NK-92 (cell line): ENCODE data around the gene RTN4RL1.
"Not testable (repeated sequence)": the region's sequence is repeated elsewhere in the genome, so short reads cannot be mapped to it uniquely, and the experiment has no call there.

Source experiments
- DNase-seq: peaks from one replicate; lab custom pipeline; 2025; ENCODE audit not compliant: unreplicated experiment; lab: John Stamatoyannopoulos, UW

RTN4RL1 gene

GRCh38 chr17:2025622-2026309 lies 632 bp upstream of the RTN4RL1 start:
- DNase-seq = no peak

GRCh38 chr17:2024572-2025219 lies 438 bp downstream of the RTN4RL1 start:
- DNase-seq = no peak

GRCh38 chr17:2023692-2024571 lies 1.2 kb downstream of the RTN4RL1 start:
- no peak for DNase-seq

GRCh38 chr17:2023256-2023655 lies 1.9 kb downstream of the RTN4RL1 start:
- no peak for DNase-seq

- DNase-seq = no peak
These were observed 2.4 kb downstream of the RTN4RL1 start for GRCh38 chr17:2022647-2023240.

GRCh38 chr17:2020721-2021120 lies 4.4 kb downstream of the RTN4RL1 start:
- DNase-seq = no peak

- no peak for DNase-seq
These were observed 5.4 kb downstream of the RTN4RL1 start for GRCh38 chr17:2019723-2020122.

GRCh38 chr17:2018716-2019510 lies 6.2 kb downstream of the RTN4RL1 start:
- DNase-seq = no peak

GRCh38 chr17:2017274-2017941 lies 7.7 kb downstream of the RTN4RL1 start:
- DNase-seq = no peak

- no peak for DNase-seq
These were observed 8.6 kb downstream of the RTN4RL1 start for GRCh38 chr17:2016494-2016893.

- no peak for DNase-seq
These were observed 9.8 kb downstream of the RTN4RL1 start for GRCh38 chr17:2015314-2015713.

- DNase-seq = no peak
These were observed 11.2 kb downstream of the RTN4RL1 start for GRCh38 chr17:2013994-2014317.

GRCh38 chr17:2013220-2013993 lies 11.7 kb downstream of the RTN4RL1 start:
- not testable (repeated sequence) for DNase-seq

GRCh38 chr17:2012499-2012898 lies 12.6 kb downstream of the RTN4RL1 start:
- no peak for DNase-seq

GRCh38 chr17:2011411-2012371 lies 13.4 kb downstream of the RTN4RL1 start:
- DNase-seq = no peak

- DNase-seq = no peak
These were observed 15.4 kb downstream of the RTN4RL1 start for GRCh38 chr17:2009737-2010136.

GRCh38 chr17:2008332-2009126 lies 16.6 kb downstream of the RTN4RL1 start:
- DNase-seq = no peak
